HL-60/S4 treated with retinoic acid at 250 ng/mL for 4 days and 3 days (cell line): ENCODE data around the gene RPL6.
"Not testable (repeated sequence)": the region's sequence is repeated elsewhere in the genome, so short reads cannot be mapped to it uniquely, and the experiment has no call there.

Experiments used
- in situ Hi-C: fragments of 300-500 bp; cut with MboI; formaldehyde crosslinking; loops from 2 replicates; pipeline ENCODE4 v1.7.0; 2022; ENCODE audit warnings: low sequenced_read_pairs

The RPL6 gene

DNA sequence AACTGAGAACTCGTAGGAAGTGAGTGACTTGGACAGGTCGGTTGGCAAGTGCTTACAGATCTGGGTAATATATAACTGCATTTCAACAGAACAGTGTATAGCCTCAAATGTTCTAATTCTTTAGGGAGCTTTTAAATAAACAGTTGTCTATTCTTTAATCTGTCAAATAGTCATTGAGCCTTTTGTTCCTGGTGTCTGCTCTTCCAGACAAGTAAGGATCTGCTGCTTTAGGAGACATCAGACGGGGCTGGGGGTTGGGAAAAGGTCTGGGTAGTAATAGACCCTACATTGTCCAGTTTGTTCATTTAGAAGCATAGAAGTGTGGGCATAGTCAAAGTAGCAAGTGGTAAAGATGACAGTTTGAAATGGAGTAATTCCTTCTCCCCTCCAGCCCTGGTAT is 11.3 kb upstream of the RPL6 start:
- in situ Hi-C loops, result no loop called here

DNA sequence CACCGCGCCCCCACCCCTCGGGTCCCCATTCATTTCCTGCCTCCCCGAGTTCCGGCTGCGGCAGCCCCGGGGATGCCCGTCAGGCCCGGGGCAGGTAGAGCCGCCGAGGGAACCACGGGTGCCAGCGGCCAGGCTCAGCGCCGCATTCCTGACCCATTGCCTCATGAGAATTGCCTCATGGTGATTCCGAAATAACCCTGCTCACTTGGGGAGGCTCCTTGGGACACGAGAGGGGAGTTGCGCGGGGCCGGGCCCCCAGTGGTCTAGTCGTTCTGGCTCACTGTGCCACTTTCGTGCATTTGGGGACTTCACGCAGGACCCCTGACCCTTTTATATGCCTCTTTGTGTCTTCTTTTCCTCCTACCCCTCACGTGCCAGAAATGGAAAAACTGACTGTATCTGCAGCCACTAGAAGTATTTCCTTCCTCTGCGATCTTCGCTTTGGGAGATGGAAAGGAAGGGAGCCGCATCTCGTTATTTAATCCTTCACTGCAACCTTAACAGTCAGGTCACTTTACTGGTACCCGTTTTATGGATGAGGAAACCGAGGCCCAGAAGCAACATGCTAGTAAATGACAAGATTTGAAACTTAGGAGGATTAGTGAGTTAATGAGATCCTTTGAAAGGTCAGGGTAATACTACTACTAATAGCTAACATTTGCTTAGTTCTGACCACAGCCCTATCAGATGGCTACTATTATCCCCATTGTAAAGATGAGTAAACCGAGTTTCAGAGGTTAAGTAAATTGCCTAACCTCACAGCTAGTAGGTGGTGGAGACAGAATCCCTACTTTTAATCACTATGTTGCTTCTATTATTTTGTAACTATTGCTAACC is 10.1 kb upstream of the RPL6 start:
- in situ Hi-C loops, result no loop called here

DNA sequence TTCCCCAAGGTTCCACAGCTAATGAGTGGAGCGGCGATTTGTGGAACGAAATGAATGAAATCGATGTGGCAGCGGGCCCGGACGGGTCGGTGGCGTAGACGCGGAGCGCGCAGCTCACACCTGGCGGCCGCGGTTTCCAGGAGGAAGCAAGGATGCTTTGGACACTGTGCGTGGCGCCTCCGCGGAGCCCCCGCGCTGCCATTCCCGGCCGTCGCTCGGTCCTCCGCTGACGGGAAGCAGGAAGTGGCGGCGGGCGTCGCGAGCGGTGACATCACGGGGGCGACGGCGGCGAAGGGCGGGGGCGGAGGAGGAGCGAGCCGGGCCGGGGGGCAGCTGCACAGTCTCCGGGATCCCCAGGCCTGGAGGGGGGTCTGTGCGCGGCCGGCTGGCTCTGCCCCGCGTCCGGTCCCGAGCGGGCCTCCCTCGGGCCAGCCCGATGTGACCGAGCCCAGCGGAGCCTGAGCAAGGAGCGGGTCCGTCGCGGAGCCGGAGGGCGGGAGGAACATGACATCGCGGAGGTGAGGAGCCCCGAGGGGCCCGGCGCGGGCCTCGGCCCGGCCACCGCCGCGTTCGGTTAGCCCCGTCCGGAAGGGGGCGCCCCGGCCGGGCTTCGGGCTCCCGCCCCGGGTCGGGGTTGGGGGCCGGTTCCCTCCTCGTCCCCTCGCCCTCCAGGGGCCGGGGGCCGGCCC is 9.3 kb upstream of the RPL6 start, which contains the start of gene PTPN11:
TSS of gene PTPN11 (plus strand) at position 340 of the 689 bp plus-strand sequence. CDS start at position 505, 165 bp downstream.
- in situ Hi-C loops, result no loop called here

DNA sequence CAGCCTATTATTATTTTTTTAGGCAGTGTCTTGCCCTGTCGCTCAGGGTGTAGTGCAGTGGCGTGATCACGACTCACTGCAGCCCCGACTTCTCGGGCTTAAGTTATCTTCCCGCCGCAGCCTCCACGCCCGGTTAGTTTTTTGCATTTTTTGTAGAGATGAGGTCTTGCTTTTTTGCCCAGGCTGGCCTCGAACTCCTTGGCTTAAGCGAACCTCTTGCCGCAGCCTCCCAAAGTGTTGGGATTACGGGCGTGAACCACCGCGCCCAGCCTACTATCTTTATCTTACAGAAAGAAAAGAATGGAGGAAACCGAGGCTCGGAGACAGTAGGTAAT is 8.8 kb upstream of the RPL6 start:
- in situ Hi-C loops, result no loop called here

DNA sequence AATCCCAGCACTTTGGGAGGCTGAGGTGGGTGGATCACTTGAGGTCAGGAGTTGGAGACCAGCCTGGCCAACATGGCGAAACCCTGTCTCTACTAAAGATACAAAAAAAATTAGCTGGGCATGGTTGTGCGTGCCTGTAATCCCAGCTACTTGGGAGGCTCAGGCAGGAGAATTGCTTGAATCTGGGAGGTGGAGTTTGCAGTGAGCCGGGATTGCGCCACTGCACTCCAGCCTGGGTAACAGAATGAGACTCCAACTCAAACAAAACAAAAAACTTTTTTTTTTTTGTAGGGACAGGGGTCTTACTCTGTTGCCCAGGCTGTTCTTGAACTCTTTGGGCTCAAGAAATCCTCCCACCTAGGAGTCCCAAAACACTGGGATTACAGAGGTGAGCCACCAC is 6.1 kb upstream of the RPL6 start:
- in situ Hi-C loops, result not testable (repeated sequence)

DNA sequence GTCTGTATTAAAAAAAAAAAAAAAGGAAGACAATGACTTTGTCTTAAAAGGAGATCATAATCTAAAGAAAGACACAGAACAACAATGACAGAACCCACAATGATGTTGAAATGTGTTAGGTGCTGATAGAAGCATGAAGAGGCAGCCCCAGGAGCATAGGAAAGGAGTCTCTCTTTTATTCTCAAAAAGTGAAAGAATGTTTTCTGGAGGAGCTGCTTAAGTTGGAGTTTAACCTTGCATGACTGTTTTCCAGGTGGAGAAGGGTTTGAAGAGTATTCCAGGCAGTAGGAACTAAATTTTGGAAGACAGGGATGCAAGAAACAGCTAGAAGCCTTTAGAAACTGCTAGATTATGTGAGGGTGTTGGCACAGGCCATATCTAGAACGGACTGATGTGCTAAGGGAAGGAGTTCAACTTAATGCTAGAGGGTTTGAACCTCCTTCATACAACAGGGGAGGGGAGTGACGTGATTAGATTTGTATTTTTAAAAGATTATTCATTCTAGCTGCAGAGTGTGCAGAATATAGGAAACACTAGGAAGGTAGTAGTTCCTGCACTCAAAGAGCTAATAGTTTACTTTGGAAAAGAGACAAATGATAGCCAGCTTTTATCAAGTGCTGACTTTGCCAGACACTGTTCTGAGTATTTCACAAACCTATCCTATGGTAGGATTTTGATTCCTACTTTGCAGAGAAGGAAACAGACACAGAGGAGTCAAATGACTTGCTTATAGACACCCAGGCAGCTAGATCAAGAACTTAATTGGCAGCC is 4.6 kb upstream of the RPL6 start:
- in situ Hi-C loops, result no loop called here

DNA sequence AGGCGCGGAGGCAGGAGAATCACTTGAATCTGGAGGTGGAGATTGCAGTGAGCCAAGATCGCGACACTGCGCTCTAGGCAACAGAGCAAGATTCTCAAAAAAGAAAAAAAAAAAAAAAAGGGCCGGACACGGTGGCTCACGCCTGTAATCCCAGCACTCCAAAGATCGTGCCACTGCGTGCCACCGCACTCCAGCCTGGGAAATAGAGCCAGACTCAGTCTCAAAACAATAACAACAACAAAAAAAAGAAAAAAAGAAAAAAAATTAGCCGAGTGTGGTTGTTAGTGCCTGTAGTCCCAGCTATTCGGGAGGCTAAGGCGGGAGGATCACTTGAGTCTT is 470 bp upstream of the RPL6 start:
- in situ Hi-C loops, result no loop called here

DNA sequence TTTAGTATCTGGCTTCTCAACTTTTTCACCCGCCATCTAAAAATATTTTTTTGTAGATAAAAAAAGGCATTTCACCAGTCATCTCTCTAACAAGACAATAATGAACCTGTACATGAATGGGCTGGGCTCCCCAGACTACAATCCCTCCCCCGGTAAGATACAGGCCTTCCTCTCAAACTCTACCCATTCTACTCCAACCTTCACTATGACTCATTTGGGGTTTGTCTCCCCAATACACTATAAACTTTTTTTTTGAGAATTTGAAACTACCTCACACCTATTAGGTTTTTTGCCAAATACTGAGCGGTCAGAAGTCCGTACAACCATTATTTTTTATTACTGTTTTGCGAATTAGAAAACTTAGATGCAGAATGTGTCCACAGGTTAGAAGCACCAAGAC is 784 bp downstream of the RPL6 start:
- in situ Hi-C loops, result no loop called here

DNA sequence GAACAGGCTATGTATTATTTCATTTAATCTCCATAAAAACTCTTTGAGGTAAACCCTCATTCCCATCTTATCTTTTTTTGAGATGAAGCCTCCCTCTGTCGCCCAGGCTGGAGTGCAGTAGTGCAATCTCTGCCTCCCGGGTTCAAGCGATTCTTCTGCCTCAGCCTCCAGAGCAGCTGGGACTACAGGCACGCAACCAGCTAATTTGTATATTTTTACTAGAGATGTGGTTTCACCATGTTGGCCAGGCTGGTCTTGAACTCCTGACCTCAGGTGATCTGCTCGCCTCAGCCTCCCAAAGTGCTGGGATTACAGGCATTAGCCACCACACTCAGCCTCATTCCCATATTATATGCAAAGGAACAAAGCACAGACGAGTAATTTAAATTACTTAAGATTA is 1.7 kb downstream of the RPL6 start:
- in situ Hi-C loops, result not testable (repeated sequence)

DNA sequence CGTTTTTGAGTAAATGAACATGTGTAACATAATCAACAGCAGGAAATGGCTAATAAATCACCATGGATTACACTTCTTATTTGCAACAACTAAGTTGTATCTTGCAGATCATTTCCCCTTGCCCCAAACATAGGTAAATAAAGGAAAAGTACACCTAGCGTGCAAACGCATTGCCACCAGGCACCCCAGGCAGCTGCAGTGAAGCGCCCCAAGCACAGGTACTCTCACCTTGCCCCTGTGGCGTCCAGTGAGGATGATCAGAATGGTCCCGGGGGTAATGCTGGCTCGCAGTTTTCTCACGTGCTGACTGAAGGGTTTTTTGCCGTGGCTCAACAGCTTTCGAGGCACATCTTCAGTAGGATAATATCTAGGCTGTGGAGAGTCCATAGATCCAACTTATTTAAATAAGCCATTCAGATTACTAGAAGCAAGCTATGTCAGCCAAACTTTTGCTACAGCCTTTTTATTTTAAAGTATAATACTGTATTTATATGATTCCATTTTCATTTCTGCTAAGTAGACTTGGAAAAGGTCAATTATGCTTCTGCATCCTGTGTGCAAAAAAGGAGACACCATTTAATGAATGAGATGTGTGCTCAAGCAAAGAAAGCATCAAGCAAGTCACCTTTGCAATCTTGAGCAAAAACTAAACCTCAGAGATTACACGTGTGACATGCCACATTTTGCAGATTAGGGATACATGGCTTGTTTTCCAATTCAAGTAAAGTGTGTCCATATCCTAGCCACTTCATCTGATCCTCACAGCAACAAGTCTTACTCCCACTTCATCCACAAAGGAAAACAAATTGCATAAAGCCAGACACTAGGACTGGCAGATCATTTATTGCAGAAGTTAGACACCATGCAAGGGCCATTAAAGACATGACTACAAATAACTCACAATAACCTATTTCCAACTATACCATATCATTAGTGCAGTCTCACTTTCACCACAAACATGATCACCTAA is 2.6 kb downstream of the RPL6 start:
- in situ Hi-C loops, result no loop called here

DNA sequence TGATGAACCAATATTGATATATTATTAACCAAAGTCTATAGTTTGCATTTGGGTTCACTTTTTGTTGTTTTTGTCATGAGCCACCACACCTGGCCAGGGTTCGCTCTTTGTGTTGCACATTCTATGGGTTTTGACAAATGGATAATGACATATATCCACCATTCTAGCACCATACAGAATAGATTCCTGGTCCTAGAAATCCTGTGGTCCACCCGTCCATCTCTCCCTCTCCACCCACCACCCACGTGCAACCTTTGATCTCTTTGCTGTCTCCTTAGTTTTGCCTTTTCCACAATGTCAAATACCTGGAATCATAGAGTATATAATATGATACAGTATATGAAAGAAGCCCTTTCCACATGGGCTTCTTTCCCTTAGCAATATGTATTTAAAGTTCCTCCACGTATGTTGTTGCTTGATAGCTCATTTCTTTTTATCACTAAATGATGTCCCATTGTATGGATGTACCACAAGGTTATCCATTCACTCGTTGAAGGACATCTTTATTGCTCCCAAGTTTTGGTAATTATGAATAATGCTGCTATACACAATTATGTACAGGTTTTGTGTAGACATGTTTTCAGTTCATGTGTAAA is 7.4 kb downstream of the RPL6 start:
- in situ Hi-C loops, result no loop called here

DNA sequence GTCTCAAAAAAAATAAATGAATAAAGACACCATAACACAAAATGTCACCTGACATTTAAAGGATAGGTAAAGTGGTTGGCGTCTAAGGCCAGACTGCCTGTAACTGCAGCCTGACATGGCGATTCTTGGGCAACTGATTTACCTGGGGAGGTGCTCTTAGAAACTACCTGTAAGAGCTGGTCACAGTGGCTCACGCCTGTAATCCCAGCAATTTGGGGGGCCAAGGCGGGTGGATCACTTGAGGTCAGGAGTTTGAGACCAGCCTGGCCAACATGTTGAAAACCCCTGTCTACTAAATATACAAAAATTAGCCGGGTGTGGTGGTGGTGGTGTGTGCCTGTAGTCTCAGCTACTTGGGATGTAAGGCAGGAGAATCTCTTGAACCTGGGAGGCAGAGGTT is 8.4 kb downstream of the RPL6 start:
- in situ Hi-C loops, result no loop called here

DNA sequence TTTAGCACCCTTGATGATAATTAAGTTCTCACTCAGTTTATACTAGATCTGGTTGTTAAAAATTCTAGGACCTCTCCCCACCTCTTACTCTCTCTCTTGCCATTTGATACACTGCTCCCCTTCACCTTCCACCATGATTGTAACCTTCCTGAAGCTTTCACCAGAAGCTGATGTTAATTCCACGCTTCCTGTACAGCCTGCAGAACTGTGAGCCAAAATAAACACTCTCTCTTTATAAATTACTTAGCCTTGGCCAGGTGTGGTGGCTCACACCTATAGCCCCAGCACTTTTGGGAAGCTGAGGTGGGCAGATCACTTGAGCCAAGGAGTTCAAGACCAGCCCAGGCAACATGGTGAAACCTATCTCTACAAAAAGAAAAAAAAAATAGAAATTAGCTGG is 16.1 kb downstream of the RPL6 start:
- in situ Hi-C loops, result no loop called here

DNA sequence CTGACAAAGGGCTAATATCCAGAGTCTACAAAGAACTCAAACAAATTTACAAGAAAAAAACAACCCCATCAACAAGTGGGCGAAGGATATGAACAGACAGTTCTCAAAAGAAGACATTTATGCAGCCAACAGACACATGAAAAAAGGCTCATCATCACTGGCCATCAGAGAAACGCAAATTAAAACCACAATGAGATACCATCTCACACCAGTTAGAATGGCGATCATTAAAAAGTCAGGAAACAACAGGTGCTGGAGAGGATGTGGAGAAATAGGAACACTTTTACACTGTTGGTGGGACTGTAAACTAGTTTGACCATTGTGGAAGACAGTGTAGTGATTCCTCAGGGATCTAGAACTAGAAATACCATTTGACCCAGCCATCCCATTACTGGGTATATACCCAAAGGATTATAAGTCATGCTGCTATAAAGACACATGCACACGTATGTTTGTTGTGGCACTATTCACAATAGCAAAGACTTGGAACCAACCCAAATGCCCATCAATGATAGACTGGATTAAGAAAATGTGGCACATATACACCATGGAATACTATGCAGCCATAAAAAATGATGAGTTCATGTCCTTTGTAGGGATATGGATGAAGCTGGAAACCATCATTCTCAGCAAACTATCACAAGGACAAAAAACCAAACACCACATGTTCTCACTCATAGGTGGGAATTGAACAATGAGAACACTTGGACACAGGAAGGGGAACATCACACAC is 19.3 kb downstream of the RPL6 start:
- in situ Hi-C loops, result loop anchor here (10.0 kb wide), 2 partner anchors 435 to 565 kb away; no protein-coding TSS in a partner anchor

DNA sequence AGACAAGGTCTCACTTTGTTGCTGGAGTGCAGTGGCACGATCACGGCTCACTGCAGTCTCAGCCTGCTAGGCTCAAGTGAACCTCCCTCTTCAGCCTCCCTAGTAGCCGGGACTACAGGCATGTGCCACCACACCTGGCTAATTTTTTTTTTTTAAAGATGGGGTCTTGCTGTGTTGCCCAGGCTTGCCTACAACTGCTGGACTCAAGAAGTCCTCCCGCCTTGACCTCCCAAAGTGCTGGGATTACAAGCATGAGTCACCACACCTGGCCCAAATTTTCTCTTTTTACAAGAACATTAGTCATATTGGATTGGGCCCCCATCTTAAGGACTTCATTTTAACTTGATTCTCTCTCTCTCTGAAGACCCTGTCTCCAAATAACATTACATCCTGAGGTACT is 20.2 kb downstream of the RPL6 start:
- in situ Hi-C loops, result loop anchor here (10.0 kb wide), 2 partner anchors 434 to 564 kb away; no protein-coding TSS in a partner anchor

DNA sequence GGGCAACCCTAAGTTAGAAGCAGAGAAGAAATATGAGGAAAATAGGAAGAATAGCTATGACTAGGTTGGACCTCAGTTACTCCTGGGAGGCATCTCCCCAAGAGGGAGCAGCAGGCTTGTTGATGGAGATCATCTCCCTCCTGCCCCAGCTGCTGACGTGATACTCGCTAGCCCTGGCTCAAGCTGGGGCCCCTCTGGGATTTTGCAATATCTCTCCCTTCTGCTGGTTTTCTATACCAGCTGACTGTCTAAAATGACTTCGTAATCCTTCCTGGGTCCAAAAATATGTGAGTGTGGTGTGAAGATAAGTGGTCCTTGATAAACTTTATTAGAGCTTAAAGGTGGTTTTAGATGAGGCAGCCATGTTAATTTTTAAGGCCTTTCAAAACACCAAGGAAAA is 22.7 kb downstream of the RPL6 start:
- in situ Hi-C loops, result loop anchor here (10.0 kb wide), 2 partner anchors 432 to 562 kb away; no protein-coding TSS in a partner anchor

DNA sequence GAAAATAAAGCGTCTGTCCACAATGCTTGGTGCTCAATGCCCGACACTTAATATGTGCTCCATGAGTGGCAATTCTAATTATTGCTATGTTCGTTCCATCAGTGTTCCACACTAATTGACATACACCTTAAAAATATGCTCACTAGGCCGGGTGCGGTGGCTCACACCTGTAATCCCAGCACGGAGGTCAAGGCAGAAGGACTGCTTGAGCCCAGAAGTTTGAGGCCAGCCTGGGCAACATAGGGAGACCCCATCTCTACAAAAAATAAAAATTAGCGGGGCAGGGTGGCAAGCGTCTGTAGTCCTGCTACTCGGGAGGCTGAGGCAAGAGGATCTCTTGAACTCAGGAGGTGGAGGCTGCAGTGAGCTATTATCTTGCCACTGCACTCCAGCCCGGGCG is 26.5 kb downstream of the RPL6 start:
- in situ Hi-C loops, result loop anchor here (10.0 kb wide), 2 partner anchors 428 to 558 kb away; no protein-coding TSS in a partner anchor

DNA sequence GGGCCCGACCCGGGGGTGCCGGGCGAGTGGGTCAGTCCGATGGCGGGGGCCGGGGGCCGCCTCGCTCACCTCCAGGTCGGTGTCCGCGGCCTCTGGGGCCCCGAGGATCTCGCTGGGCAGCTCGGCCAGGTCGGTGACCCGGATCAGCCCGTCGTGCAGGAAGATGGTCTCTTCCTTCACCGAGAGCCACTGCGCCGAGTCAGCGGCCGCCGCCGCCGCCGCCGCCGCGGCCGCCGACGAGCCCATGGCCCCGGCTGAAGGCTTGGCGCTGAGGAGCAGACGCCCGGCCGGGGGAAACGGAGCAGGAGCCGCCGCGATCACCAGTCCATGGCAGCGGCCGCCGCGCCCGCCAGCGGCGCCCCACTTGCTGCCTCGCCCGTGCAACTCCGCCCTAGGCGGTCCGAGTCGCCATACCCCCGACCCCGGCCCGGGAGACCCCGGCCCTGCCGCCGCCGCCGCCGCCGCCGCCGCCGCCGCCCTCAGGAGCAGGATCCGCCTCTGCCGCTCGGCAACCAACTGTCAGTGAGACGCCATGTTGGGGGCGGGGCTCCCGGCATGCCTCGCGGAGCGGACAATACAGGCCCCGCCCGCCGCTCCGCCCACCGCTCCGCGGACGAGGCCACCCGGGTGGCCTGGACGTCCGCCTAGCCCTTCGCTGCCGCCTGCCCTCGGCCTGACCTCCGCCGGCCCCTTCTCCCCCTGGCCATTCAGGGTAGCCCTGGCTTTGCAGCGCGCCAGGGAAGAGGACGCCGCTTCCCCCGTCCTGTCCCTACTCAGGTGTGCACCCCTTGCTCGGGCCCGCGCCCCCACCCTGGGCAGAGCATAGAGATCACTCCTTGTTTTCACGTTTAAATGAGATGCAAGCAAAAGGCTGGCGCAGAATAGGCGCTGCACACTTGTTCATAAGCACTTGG is 27.3 kb downstream of the RPL6 start, which contains the start of gene HECTD4:
TSS of gene HECTD4 (minus strand) at position 549 of the 914 bp plus-strand sequence. CDS start at position 246, 303 bp downstream.
- in situ Hi-C loops, result loop anchor here (10.0 kb wide), 2 partner anchors 427 to 557 kb away; no protein-coding TSS in a partner anchor
